H1 (cell line): ENCODE data around the gene RFT1. TPM values are rescaled to one million over a fixed set of nuclear protein-coding genes. Genes with fewer than 3 reads are reported as not detected.

Experiments
- CTCF ChIA-PET: fragments of 300-600 bp; sonication (Branson Sonifier 250); formaldehyde crosslinking; loops from one replicate; lab custom pipeline; 2021; ENCODE audit not compliant: partially characterized antibody; lab: Charles Lee
- POLR2A ChIA-PET: fragments of 300-600 bp; sonication (Branson Sonifier 250); formaldehyde crosslinking; loops from one replicate; lab custom pipeline; 2021; ENCODE audit warnings: inconsistent platforms; ENCODE audit not compliant: partially characterized antibody; lab: Charles Lee
- DNase-seq, 2 experiments: peaks; one replicate each; pipeline versions ENCODE4 v3.0.0 to v3.0.0-alpha.2; 2010 to 2022; ENCODE audit warnings: low spot score in 2 of 2, low read depth in 1 of 2, mixed read lengths in 1 of 2
- FAIRE-seq: peaks from 2 replicates; lab custom pipeline; 2011; peaks lifted over from hg19 to GRCh38; lab: Jason Lieb, UNC
- H2AFZ ChIP-seq: 2 replicates; pipeline ENCODE4 v1.8.1; 2012; ENCODE audit warnings: low read length, inconsistent platforms
- H2AK5ac ChIP-seq: 2 replicates; pipeline ENCODE4 v1.6.1; 2013; ENCODE audit warnings: low read depth, low read length
- H2BK120ac ChIP-seq: replicated peaks from 2 replicates; pipeline ENCODE3; 2013; ENCODE audit warnings: low read depth, low read length, inconsistent platforms
- H2BK12ac ChIP-seq: 2 replicates; pipeline ENCODE4 v1.6.1; 2013; ENCODE audit warnings: low read depth, low read length
- H2BK15ac ChIP-seq: 2 replicates; pipeline ENCODE4 v1.6.1; 2013; ENCODE audit warnings: low read length
- H2BK20ac ChIP-seq: 2 replicates; pipeline ENCODE4 v1.6.1; 2013; ENCODE audit warnings: low read length
- H2BK5ac ChIP-seq: 2 replicates; pipeline ENCODE4 v1.6.1; 2013; ENCODE audit warnings: low read depth, low read length
- H3K14ac ChIP-seq: 2 replicates; pipeline ENCODE4 v1.6.1; 2013; ENCODE audit warnings: inconsistent platforms; ENCODE audit not compliant: insufficient read length
- H3K18ac ChIP-seq: 2 replicates; pipeline ENCODE4 v1.6.1; 2013; ENCODE audit warnings: low read length; ENCODE audit errors: extremely low read depth
- H3K23ac ChIP-seq: 2 replicates; pipeline ENCODE4 v1.6.1; 2013; ENCODE audit warnings: inconsistent platforms; ENCODE audit not compliant: insufficient read length
- H3K23me2 ChIP-seq: 2 replicates; pipeline ENCODE4 v1.6.1; 2013; ENCODE audit warnings: low read depth, low read length
- H3K27ac ChIP-seq: 2 replicates; pipeline ENCODE4 v1.6.1; 2011; ENCODE audit warnings: low read depth, low read length, inconsistent platforms
- H3K27me3 ChIP-seq, 4 experiments: replicated peaks in 1 of 4; 1 replicate in 1 of 4; 2 replicates in 3 of 4; pipeline versions ENCODE4 v1.6.1 to v1.8.1; 2011 to 2013; ENCODE audit warnings: low read length in 3 of 4, mild to moderate bottlenecking in 3 of 4, inconsistent platforms in 2 of 4, mixed read lengths in 2 of 4, moderate library complexity in 1 of 4; ENCODE audit not compliant: control insufficient read depth in 3 of 4, insufficient read depth in 3 of 4; ENCODE audit errors: extremely low read depth in 1 of 4
- H3K36me3 ChIP-seq, 4 experiments: 2 replicates each; pipeline versions ENCODE4 v1.6.1 to v1.8.1; 2011 to 2013; ENCODE audit warnings: mild to moderate bottlenecking in 4 of 4, low read length in 3 of 4, moderate library complexity in 2 of 4, control low read depth in 1 of 4, inconsistent platforms in 1 of 4; ENCODE audit not compliant: insufficient read depth in 4 of 4, control insufficient read depth in 2 of 4
- H3K4ac ChIP-seq: replicated peaks from 2 replicates; pipeline ENCODE3; 2013; ENCODE audit warnings: low read length, low read depth, mixed read lengths, inconsistent platforms; ENCODE audit not compliant: insufficient read length
- H3K4me1 ChIP-seq, 4 experiments: replicated peaks in 1 of 4; 1 replicate in 1 of 4; 2 replicates in 3 of 4; pipeline versions ENCODE4 v1.6.1 to v1.8.1; 2011 to 2013; ENCODE audit warnings: low read length in 3 of 4, inconsistent platforms in 2 of 4, mixed read lengths in 1 of 4; ENCODE audit not compliant: insufficient read depth in 4 of 4, control insufficient read depth in 3 of 4
- H3K4me2 ChIP-seq, 2 experiments: 2 replicates each; pipeline versions ENCODE4 v1.6.1 to v1.8.1; 2011 to 2013; ENCODE audit warnings: low read depth in 2 of 2, low read length in 2 of 2, control low read depth in 1 of 2, inconsistent platforms in 1 of 2, mild to moderate bottlenecking in 1 of 2; ENCODE audit not compliant: insufficient read depth in 1 of 2
- H3K4me3 ChIP-seq, 4 experiments: fragments of 200-600, 300-600 bp in 1 of 4; sonication (generic), shearing (Covaris generic), sonication (Bioruptor Twin) in 1 of 4; 2 replicates each; pipeline versions ENCODE4 v1.5.1 to v1.8.1; 2011 to 2016; ENCODE audit warnings: low read length in 4 of 4, low read depth in 3 of 4, control low read depth in 2 of 4, inconsistent platforms in 2 of 4, mild to moderate bottlenecking in 2 of 4, mixed read lengths in 1 of 4, moderate library complexity in 1 of 4; ENCODE audit not compliant: insufficient read depth in 2 of 4; ENCODE audit errors: extremely low read depth in 1 of 4
- H3K56ac ChIP-seq: replicated peaks from 2 replicates; pipeline ENCODE3; 2013; ENCODE audit warnings: low read depth, mild to moderate bottlenecking, mixed read lengths, low read length, inconsistent platforms; ENCODE audit not compliant: insufficient read length
- H3K79me1 ChIP-seq: 2 replicates; pipeline ENCODE4 v1.6.1; 2013; ENCODE audit warnings: low read depth, low read length, control low read depth
- H3K79me2 ChIP-seq, 2 experiments: 2 replicates each; pipeline versions ENCODE4 v1.6.1 to v1.8.1; 2012 to 2013; ENCODE audit warnings: low read length in 2 of 2, mild to moderate bottlenecking in 2 of 2, inconsistent platforms in 1 of 2; ENCODE audit not compliant: insufficient read depth in 2 of 2, control insufficient read depth in 1 of 2
- H3K9ac ChIP-seq, 4 experiments: replicated peaks in 1 of 4; 1 replicate in 1 of 4; 2 replicates in 3 of 4; pipeline versions ENCODE4 v1.6.1 to v1.8.1; 2011 to 2013; ENCODE audit warnings: low read depth in 3 of 4, low read length in 3 of 4, control low read depth in 2 of 4, mild to moderate bottlenecking in 2 of 4, moderate library complexity in 2 of 4, inconsistent platforms in 1 of 4; ENCODE audit errors: extremely low read depth in 1 of 4
- H3K9me3 ChIP-seq, 2 experiments: 2 replicates each; pipeline versions ENCODE4 v1.6.1 to v1.8.1; 2012 to 2013; ENCODE audit warnings: mild to moderate bottlenecking in 2 of 2, moderate library complexity in 2 of 2, control low read depth in 1 of 2, inconsistent platforms in 1 of 2, low read depth in 1 of 2, low read length in 1 of 2, mixed read lengths in 1 of 2; ENCODE audit not compliant: insufficient read depth in 2 of 2
- H4K20me1 ChIP-seq, 2 experiments: replicated peaks in 1 of 2; 2 replicates each; pipeline versions ENCODE3 to v1.8.1; 2011 to 2013; ENCODE audit warnings: inconsistent platforms in 2 of 2, low read length in 2 of 2, mild to moderate bottlenecking in 1 of 2; ENCODE audit not compliant: insufficient read depth in 2 of 2, control insufficient read depth in 1 of 2
- H4K5ac ChIP-seq: 2 replicates; pipeline ENCODE4 v1.6.1; 2013; ENCODE audit warnings: low read length, low read depth, mixed read lengths, inconsistent platforms; ENCODE audit not compliant: insufficient read length
- H4K8ac ChIP-seq: 2 replicates; pipeline ENCODE4 v1.8.0; 2013; ENCODE audit warnings: mild to moderate bottlenecking, moderate library complexity, low read length, inconsistent platforms; ENCODE audit not compliant: insufficient read depth; ENCODE audit errors: extremely low read depth
- H4K91ac ChIP-seq: replicated peaks from 2 replicates; pipeline ENCODE3; 2013; ENCODE audit warnings: low read length, mixed read lengths, inconsistent platforms; ENCODE audit not compliant: insufficient read length
- WGBS, 2 experiments: shearing (Covaris generic) in 1 of 2; methylation state at CpG; one replicate each; pipeline versions ENCODE4 v1.1.6 to v1.1.7; 2013 to 2015; ENCODE audit warnings: low lambda C conversion rate in 2 of 2, mixed read lengths in 2 of 2, inconsistent platforms in 1 of 2, low coverage in 1 of 2, missing lambda C conversion rate in 1 of 2; ENCODE audit not compliant: insufficient replicate concordance in 2 of 2, insufficient coverage in 1 of 2, insufficient read length in 1 of 2; ENCODE audit errors: extremely low coverage in 1 of 2, missing lambda C conversion rate in 1 of 2; 5-methylcytosine and 5-hydroxymethylcytosine counted together
- polyA plus RNA-seq, 7 experiments: library from polyadenylated mRNA; depleted of rRNA in 3 of 7; stranded (reverse) in 5 of 7; unstranded in 2 of 7; fragments of >200 nt in 5 of 7; fragments of 200-250 nt in 2 of 7; gene quantifications; 1 replicate in 5 of 7; 2 replicates in 1 of 7; 4 replicates in 1 of 7; pipeline versions ENCODE4 v1.2.1 to v1.2.3, GENCODE V29; 2011 to 2013; ENCODE audit warnings: missing spikeins in 2 of 7, mixed read lengths in 2 of 7
- total RNA-seq: library from RNA; stranded (reverse); fragmentation: NEBNext Ultra II Directional; extraction: Animal tissue kit (Norgen Biotek cat#: 25700); gene quantifications from 2 replicates; pipeline ENCODE4 v1.2.1, GENCODE V29; 2021

Gene RFT1
- total and polyA plus RNA-seq, 2 of the 8 experiments (the other 6 are each of a cell fraction or from before 2014, with no cell fraction given), result 27.7 to 42.4 TPM

DNA sequence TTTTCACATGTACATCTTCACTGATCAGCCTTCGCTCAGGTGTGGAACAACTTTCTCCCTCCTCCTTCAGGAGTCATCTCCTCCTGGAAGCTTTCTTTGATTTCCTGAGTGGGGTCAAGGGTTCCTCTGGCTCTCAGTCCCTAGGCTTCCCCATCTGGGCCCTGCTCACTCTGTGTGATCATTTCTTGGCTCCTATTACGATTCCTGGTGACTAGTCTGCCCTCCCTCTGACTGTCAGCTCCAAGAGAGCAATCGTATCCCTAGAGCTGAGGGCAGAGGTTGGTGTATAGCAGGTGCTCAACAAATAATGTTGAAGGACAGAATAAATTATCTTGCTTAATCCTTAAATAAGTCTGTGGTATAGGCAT lies 15.5 kb upstream of the RFT1 start:
- no peak overlapping the region for H2BK120ac ChIP-seq
- no peaks in the 10 kb centered on the region for H3K27me3 ChIP-seq
- no peak overlapping the region for H3K4me3 ChIP-seq
- no peak overlapping the region for H3K56ac ChIP-seq
- WGBS, 2 experiments, result 85% methylated on average over 3 of the region's 3 CpGs; no CpG with 5 or more reads in 1 of the 2 experiments
- no peak overlapping the region for H2BK12ac ChIP-seq
- H4K91ac ChIP-seq, result no peak overlapping the region
- no peaks in the 10 kb centered on the region for H3K79me2 ChIP-seq
- no peak overlapping the region for H2AK5ac ChIP-seq
- no peaks in the 10 kb centered on the region for H3K9me3 ChIP-seq
- FAIRE-seq (no peak), DNase-seq (no peak)
- H3K4me1 ChIP-seq, result no peaks in the 10 kb centered on the region; a peak in 1 of 7 replicates
- ChIA-PET POLR2A (interaction anchor here (1.8 kb wide), 1 partner anchor 14 kb away, joined by 4 read pairs; no protein-coding TSS in a partner anchor), CTCF (interaction anchor here (1.0 to 2.2 kb wide), 10 partner anchors 8 to 51 kb away, joined by 3 to 10 read pairs (median 5); no protein-coding TSS in a partner anchor)
- no peak overlapping the region for H4K8ac ChIP-seq
- no peak overlapping the region for H4K5ac ChIP-seq
- no peak overlapping the region for H3K23ac ChIP-seq
- H3K36me3 ChIP-seq, result no peaks in the 10 kb centered on the region; a peak in 1 of 8 replicates
- no peak overlapping the region for H3K4ac ChIP-seq
- no peak overlapping the region for H2AFZ ChIP-seq
- no peaks in the 10 kb centered on the region for H3K23me2 ChIP-seq
- H3K27ac ChIP-seq, result no peak overlapping the region
- no peak overlapping the region for H3K9ac ChIP-seq
- H3K79me1 ChIP-seq, result no peaks in the 10 kb centered on the region
- H3K4me2 ChIP-seq, result no peak overlapping the region
- H2BK5ac ChIP-seq, result no peak overlapping the region
- H3K14ac ChIP-seq, result no peak overlapping the region
- no peak overlapping the region for H2BK15ac ChIP-seq
- no peaks in the 10 kb centered on the region for H4K20me1 ChIP-seq
- H2BK20ac ChIP-seq, result no peak overlapping the region
- H3K18ac ChIP-seq, result no peak overlapping the region
